Stimulated activated CD4-positive, alpha-beta T cell treated with anti-CD3 and anti-CD28 coated beads, Interleukin-15, amount 100 ng/mL, for 24 hours (primary cell): ENCODE data around the gene SLC35F6.
A peak's percentile ranks its signal among the peaks of the same experiment; 100 is the strongest.
"Not testable (repeated sequence)": the region's sequence is repeated elsewhere in the genome, so short reads cannot be mapped to it uniquely, and the experiment has no call there.

Experiments
- DNase-seq: peaks from one replicate; pipeline ENCODE4 v3.0.0-alpha.2; 2020

SLC35F6 gene

DNA sequence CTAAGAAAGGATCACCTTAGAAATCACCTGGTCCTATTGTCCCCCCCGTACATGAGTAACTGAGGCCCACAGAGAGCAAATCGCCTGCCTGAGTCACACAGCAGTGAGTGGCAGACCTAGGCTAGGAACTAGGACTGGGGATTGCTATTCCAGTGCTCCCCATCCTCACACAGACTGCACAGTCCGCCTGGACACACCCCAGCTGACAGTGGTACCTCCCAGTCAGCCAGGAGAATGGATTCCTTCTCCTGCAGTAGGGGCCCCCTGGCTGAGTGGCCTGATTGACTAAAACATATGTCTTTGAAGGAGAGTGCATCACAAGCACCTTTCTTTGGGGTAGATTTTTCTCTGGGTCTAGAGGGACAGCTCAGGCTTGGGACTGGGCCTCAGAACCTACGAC, 32.4 kb upstream of the SLC35F6 start:
- no peak for DNase-seq

DNA sequence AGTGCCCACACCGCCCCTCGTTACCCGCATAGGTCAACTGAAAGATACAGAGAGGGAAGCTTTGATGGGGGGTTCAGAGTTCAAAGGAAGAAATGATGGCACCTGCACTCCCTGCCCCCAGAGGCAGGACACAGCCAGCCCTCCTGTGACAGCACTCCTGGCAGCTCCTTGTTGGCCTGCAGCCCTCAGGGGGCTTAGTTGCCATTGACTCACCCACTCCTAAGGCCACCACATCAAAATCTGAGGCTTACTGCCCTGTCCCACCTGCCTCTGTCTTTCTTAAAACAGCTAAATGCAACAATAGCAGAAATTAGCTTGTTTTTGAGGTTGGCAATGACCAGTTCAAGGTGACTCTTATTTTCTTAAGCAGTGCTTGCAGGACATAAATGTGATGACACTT, 31.6 kb upstream of the SLC35F6 start:
- no peak for DNase-seq

DNA sequence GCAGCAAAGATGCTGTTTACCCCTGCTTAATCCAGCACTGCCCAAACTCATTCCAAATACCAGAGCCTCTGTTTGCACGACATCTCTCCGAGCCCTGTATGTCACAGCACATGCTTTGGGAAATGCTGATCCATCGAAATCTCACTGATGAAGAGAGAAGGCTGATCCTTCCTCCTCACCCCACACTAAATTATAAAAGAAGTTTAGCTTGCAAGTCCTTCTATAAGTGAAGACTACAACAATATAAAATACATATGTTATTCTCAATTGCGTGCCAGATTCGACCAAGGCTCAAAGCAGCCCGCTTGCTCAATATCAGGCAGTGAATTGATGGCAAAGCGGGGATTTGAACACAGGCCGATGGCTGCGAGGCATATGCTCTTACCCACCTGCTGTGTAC, 30.7 kb upstream of the SLC35F6 start:
- no peak for DNase-seq

DNA sequence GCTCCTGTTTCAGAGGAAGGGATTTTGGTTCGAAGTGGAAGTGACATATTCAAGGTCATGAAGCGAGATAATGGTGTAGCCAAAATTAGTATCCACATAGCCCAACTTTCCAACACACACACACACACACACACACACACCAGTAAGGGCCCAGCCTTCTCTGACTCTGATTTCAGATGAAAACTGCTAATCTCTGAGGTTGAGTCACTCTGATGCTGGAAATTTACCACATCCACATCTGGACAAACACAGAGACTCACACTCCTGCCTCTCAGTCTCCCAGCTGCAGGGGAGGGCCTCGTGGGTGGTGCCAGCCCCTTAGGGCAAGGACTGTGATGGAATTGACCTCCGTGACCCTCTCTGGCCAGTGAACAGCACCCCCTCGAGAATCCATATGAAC, 29.0 kb upstream of the SLC35F6 start:
- no peak for DNase-seq

DNA sequence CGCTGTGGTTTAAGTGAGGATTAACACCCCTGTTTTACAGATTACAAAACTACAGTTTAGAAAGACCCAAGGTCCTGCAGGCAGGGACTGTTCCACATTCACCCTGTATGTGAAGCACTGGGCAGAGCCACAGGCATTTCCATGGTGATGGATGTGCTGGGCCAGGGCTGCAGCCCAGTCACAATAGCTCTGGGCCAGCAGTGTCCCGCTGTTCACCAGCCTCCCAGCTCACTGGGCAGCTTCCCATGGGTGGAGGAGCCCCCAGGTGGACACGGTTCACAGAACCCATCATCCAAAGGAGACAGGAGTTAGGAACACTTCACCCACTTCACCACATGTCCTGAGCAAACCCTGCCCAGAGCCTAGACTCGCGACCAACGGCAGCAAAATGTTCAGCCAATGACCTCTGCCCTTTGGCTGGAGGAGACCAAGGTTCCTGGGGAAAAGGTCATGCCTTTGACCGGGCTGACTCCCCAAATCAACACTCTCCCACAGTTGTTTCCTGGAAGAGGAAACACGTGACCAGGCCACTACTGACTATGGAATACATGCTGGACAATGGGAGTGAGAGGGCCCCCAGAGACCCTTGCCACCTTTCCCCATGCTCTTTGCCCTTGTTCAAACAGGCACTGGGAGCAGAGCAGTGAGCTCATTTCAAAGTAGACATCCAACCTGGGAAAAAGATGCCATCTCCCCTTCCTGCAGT, 28.0 kb upstream of the SLC35F6 start:
- no peak for DNase-seq

DNA sequence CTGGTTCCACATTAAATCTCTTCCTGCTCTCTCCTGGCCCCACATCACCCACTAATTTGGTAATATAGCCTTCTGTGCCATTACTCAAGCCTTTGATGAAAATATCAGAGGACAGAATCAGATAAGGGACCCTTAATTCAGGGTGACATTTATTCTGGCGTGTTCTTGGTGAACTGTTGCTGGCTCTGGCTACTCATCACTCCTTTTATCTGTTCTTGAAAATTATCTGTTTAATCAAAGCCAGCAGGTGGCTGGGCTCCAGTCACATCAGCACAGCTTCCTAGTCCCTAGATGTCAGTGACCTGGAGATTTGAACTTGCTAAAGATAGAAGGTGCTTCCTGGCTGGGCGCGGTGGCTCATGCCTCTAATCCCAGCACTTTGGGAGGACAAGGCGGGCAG, 26.9 kb upstream of the SLC35F6 start:
- no peak for DNase-seq

DNA sequence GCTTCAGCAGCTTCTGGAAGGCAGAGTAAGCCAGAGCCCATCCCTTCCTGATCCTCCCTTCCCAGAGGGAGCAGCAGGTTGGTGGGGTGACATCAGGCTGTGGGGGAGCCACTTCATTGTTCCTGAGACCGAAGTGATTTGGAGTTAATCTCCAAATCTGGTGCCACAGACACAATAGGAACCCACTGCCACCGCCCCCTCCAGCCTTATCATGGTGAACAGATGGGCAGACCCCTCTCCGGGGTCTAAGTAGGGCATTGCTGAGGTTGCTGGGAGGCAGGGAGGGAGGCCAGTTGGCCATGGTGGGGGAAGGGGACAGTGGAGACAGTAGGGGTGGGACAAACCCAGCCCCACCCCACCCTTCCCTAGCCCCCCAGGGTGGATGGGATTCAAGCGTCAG, 25.6 kb upstream of the SLC35F6 start:
- no peak for DNase-seq

DNA sequence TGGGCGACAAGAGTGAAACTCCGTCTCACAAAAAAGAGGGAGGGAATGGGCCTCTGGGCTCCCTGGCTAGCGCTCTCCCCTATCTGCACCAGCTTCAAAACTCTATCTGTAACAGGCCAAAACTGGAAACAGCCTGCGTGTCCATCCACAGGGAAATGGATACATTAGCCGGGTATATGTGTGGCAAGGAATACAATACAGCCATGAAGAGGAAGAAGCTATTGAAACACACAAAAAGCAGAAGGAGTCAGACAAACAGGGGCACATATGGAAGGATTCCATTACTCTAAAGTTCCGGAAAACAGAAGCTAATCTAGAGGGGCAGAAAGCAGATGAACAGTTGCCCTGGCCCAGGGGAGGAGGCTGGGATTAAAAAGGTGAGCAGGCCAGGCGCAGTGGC, 24.6 kb upstream of the SLC35F6 start:
- DNase-seq: no peak

DNA sequence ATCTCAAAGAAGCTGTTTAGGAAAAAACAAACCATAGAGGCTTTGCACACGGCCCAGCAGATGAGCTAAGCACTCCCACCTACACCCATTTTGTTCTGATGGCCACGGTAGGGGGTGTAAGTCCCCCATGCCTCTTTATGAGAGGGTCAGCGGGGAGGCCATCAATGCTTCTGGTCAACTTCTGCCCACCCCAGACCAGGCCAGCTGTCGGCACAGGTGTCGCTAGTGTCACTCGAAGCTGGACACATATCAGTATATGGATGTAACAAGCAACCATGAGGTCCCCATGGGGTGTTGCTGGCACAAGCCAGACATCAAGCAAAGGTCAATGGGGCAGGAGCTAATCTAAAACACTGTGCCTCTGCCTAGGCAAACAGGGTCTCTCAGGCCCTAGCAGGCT, 23.7 kb upstream of the SLC35F6 start:
- no peak for DNase-seq

DNA sequence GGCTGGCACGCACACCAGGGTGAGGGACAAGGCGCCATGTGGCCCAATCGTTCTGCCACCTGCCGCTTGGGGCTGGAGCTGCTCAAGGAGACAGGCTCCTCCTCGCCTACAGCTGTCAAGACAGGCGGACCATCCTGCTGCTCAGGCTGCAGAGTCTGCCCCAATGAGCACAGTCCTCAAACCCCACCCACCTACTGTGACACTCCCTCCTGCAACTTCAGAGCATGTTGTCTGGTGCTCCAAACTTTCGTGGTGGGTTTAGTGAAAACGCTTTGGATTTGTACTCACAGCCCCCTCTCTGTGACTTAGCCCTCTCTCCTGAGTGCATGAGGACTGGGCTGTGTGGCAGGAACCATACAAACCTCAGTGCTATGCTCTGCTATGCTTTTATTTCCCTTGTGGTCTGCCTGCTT, 23.2 kb upstream of the SLC35F6 start:
- DNase-seq: peak; percentile 36

DNA sequence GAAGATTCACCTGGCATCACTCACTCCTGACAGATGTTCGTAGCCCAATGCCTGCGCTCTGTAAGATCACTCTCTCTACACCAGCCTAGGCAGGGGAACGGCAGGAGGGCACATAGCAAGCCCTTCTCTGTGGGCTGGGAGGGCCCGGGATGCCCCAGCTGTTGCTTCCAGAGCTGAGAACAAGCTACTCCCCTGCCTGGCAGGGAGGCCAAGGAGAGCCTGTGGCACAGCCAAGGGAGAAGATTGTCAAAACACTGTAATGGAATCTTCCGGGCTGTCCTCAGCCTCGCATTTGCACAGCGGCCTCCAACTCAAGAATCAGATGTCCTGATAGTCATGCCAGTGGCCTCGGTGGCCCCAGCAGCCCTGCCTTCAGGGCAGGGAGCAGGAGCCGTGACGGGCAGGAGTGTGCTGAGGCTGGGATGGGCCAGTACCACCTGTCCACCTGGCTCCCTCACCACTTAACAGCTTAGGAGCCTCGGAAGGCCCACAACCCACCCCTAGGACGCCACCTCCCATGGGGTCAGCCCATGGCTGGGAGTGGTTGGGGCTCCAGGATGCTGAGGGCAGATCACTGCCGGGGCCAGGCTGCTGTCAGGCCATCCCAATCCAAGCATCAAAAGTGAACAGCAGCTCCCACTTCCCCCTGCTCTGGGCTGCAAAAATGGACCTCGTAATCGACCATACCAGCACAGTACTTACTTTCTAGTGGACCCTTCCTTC, 21.9 kb upstream of the SLC35F6 start:
- DNase-seq: no peak

DNA sequence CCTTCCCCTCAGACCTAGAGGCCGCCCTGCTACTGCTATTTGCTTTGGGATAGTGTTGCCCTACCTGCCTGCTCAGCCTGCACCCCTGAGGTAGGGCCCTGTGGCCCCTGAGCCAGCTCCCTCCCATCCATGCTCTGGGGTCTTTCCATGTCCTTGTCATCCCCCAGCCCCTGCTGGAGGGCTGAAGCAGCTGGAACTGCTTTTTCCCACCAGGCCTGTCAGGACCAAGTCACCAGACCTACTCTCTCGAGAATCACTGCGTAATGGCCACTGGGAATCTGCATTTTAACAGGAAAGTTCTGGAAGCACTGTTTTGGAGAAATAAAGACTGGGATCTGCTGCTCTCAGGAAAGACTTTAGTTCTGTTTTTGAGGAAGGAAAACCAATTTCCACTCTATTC, 20.2 kb upstream of the SLC35F6 start:
- DNase-seq: no peak

DNA sequence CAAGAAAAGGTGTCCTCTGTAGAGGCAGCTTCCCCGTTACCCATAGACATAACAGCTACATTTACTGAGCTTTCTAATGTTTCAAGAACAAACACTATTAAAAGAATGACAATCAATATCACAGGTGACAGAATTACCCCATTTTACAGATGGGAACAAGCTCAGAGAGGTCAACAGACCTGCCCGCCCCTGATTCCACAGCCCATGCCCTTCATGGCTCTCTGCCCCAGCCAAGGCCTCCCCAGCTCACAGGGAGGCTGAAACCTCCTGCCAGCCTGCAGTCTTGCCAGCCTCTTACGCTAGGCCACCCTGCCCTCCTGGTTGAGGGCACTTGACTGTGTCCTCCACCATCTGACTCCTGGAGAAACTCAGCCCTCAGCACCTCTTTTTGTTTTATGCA, 19.1 kb upstream of the SLC35F6 start:
- DNase-seq: no peak

DNA sequence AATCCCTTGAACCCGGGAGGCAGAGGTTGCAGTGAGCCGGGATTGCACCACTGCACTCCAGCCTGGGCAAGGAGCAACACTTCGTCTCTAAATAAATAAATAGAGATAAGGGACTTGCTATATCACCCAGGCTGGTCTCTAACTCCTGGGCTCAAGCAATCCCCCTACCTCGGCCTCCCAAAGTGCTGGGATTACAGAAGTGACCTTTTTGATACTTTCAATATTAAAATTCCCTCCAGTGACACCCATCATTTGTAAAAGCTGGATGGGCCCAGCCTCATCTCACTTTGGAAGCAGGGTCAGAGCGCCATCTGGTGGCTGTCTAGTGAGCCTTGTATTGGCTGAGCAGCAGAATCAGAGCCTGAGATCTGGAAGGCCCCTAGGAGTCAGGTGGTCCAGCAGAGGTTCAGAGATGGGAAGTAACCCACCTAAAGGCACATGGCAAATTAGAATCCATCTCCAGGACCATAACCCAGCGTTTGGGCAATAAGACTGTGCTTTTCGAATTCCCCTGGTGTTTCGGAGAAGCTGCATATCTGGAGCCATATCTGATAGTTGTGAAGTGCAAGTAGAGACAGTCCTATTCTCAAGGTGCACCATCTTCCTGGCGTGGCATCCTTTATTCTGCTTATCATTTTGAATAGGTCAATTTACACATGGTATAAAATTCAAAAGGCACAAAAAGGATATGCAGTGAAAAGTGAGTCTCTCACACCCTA, 18.3 kb upstream of the SLC35F6 start:
- peak; percentile 88 for DNase-seq

DNA sequence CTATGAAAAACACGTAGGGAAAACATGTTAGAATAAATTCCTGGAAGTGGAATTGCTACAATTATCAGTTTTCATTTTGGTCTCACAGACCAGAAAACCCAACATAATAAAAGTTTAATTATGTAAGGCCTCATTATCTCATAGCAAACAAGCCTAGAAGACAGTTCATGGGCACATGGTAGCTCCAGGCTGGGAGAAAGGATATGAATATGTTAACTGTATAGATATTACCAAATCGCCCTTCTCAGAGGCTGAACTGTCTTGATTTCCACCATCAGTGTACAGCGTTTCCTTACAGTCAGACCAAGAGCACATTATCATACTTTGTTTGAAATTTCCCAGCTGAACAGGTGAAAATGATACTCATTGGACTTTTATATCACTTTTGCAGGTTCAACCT, 17.1 kb upstream of the SLC35F6 start:
- DNase-seq: no peak

DNA sequence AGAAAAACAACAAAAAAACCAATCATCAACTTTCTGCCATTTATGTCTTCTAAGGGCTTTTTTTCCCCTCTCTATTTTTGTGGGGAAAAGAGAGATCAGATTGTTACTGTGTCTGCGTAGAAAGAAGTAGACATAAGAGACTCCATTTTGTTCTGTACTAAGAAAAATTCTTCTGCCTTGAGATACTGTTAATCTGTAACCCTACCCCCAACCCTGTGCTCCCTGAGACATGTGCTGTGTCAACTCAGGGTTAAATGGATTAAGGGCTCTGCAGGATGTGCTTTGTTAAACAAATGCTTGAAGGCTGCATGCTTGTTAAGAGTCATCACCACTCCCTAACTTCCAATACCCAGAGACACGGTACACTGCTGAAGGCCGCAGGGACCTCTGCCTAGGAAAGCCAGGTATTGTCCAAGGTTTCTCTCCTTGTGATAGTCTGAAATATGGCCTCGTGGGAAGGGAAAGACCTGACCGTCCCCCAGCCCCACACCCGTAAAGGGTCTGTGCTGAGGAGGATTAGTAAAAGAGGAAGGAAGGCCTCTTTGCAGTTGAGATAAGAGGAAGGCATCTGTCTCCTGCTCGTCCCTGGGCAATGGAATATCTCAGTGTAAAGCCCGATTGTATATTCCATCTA, 14.2 kb upstream of the SLC35F6 start:
- not testable (repeated sequence) for DNase-seq

DNA sequence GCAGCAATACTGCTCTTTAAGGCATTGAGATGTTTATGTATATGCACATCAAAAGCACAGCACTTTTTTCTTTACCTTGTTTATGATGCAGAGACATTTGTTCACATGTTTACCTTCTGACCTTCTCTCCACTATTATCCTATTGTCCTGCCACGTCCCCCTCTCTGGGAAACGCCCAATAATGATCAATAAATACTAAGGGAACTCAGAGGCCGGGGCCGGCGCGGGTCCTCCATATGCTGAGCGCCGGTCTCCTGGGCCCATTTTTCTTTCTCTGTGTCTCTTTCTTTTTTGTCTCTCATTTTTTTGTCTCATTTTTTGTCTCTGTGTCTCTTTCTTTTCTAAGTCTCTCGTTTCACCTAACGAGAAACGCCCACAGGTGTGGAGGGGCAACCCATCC, 13.6 kb upstream of the SLC35F6 start:
- not testable (repeated sequence) for DNase-seq

DNA sequence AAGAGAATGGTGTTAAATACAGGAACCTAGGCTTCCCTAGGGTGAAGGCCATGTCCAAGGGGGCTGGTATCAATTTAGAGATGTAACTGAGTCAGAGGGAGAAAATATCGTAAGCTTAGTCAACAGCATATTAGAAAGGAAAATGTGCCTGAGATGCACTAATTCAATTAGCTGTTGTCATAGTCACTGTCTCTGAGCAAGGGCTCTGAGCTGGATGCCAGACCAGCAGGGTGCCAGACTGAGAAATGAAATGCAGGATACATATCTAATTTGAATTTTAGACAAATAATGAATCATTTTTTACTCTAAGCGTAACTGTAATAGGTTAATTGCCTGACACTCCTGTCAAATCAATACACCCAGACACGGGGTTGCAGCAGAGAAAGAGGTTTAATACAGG, 11.4 kb upstream of the SLC35F6 start:
- no peak for DNase-seq

DNA sequence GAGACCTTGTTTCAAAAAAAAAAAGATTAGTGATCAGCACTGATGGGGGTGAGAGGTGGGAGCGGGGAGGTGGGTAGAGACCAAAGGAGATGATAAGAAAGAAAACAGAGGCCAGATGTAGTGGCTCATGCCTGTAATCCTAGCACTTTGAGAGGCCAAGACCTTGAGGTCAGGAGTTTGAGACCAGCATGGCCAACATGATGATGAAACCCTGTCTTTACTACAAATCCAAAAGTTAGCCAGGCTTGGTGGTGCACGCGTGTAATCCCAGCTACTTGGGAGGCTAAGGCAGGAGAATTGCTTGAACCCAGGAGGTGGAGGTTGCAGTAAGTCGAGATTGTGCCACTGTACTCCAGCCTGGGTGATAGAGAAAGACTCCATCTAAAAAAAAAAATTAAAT, 9.5 kb upstream of the SLC35F6 start:
- no peak for DNase-seq

DNA sequence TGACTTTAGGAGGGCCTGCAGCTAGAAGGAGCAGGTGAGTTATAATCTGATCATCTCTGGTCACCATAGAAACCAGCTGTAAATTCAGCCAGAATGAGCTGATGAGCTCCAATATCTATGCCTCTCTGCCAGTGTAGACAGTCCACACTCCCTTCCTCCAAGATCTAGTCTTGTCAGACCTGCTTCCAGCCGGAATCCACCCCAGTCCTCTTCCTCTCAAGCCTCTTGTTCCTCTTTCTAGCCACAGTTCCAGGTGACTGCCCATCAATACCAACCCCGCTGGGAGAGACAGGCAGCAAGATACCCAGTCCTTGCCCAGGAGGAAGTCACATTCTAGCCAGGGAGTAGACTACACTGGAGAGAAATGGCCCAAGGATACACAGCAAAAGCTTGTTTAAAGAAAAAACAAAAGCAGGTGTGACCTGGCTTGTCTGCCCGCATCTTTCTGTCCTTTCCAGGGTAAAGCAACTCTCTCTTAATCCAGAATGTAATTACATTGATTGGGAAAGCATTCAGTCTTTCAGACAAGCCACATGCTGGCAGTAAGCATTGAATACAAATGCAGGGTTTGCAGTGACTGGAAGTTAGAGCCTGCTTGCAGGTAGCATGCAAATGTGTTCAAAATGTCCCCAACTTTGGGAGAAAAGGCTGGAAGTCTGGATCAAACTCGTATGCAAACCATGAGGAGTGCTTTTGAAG, 9.0 kb upstream of the SLC35F6 start:
- DNase-seq: no peak

DNA sequence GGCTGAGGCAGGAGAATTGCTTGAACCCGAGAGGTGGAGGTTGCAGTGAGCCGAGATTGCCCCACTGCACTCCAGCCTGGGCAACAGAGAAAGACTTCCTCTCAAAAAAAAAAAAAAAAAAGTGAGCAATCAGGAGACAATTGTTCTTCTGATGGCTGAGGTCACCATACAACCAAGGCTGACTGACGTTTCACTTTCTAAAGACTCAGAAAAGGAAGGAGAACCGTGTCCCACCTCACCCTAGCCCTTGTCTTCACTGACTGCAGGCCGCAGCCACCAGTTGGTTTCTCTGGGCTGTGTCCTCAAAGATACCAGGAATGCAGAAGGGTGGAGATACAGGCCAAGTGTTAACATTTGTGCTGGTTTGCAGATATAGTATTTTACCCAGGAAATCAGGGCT, 7.7 kb upstream of the SLC35F6 start:
- no peak for DNase-seq

DNA sequence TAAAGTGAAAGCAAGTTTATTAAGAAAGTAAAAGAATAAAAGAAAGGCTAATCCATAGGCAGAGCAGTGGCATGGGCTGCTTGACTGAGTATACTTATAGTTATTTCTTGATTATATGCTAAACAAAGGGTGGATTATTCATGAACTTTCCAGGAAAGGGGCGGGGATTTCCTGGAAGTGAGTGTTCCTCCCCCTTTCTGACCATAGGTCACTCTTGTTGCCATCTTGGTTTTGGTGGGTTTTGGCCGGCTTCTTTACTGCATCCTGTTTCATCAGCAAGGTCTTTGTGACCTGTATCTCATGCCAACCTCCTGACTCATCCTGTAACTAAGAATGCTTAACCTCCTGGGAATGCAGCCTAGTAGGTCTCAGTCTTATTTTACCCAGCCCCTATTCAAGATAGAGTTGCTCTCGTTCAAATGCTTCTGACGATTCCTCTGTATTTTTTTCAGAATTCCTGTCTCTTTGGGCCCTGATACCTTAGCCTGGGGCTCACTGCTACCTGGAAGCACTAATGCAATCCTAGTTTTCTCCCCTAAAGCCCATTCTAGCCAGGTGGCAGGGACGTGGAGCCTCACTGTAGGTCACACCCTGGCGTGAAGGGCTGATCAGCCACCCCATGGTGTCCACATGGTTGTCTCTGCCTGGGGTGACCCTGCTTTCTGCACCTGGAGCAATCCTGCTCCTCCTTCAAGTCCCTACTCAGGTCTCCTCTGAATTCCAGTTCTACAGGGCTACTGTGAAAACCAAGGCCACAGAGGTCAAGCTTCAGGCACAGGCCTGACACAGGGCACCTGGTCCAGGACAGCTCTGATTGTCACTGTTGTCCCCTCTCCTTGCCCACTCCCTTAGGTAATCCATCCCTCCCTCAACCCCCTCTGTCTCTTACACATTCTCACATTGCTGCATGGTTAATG, 6.0 kb upstream of the SLC35F6 start:
- DNase-seq: peak; percentile 16
